GM19025 (cell line): Measurements from ENCODE around the gene RCOR3.
"Not testable (repeated sequence)": the region's sequence is repeated elsewhere in the genome, so short reads cannot be mapped to it uniquely, and the experiment has no call there.

ENCODE experiments used
- ATAC-seq: cut with Tn5 transposase; IDR thresholded peaks from one replicate; pipeline ENCODE4 v1.9.1; 2021; ENCODE audit warnings: mild to moderate bottlenecking, low read depth, moderate library complexity; ENCODE audit not compliant: unreplicated experiment

Gene RCOR3

GRCh38 chr1:211337430-211338223, 78.5 kb downstream of the RCOR3 start:
- no peak for ATAC-seq

- ATAC-seq = no peak
Observed at GRCh38 chr1:211338224-211338620, 79.1 kb downstream of the RCOR3 start.

GRCh38 chr1:211339631-211340041, 80.5 kb downstream of the RCOR3 start:
- ATAC-seq = no peak

GRCh38 chr1:211340622-211341507, 81.7 kb downstream of the RCOR3 start:
- no peak for ATAC-seq

- ATAC-seq = no peak
Observed at GRCh38 chr1:211341999-211342398, 82.8 kb downstream of the RCOR3 start.

GRCh38 chr1:211343607-211344006, 84.4 kb downstream of the RCOR3 start:
- ATAC-seq = no peak

GRCh38 chr1:211344152-211344618, 85.0 kb downstream of the RCOR3 start:
- ATAC-seq = no peak

GRCh38 chr1:211345719-211346118, 86.6 kb downstream of the RCOR3 start:
- ATAC-seq = no peak

- ATAC-seq = no peak
Observed at GRCh38 chr1:211347077-211347844, 88.1 kb downstream of the RCOR3 start.

- ATAC-seq = no peak
Observed at GRCh38 chr1:211348547-211348946, 89.4 kb downstream of the RCOR3 start.

- no peak for ATAC-seq
Observed at GRCh38 chr1:211349741-211350140, 90.6 kb downstream of the RCOR3 start.

GRCh38 chr1:211352055-211352454, 92.9 kb downstream of the RCOR3 start:
- ATAC-seq = not testable (repeated sequence)

GRCh38 chr1:211352465-211352864, 93.3 kb downstream of the RCOR3 start:
- ATAC-seq = no peak

GRCh38 chr1:211352985-211353515, 93.9 kb downstream of the RCOR3 start:
- ATAC-seq = peak; percentile 76

GRCh38 chr1:211353562-211354212, 94.5 kb downstream of the RCOR3 start:
- ATAC-seq = peak; percentile 4

- no peak for ATAC-seq
Observed at GRCh38 chr1:211355873-211356272, 96.7 kb downstream of the RCOR3 start.

GRCh38 chr1:211356723-211357407, 97.7 kb downstream of the RCOR3 start:
- ATAC-seq = no peak

GRCh38 chr1:211358685-211359084, 99.5 kb downstream of the RCOR3 start:
- no peak for ATAC-seq

- ATAC-seq = no peak
Observed at GRCh38 chr1:211359876-211360275, 100.7 kb downstream of the RCOR3 start.
